CD4-positive, alpha-beta T cell treated with Interleukin-1 beta for 1 hour (primary cell): Measurements from ENCODE around the gene LARP1B.
"Not testable (repeated sequence)": the region's sequence is repeated elsewhere in the genome, so short reads cannot be mapped to it uniquely, and the experiment has no call there.

Source experiments
- DNase-seq, 2 donors: peaks; one replicate each; pipeline ENCODE4 v3.0.0-alpha.2; 2020 to 2022

The LARP1B gene

GRCh38 chr4:128141866-128142265 lies 80.8 kb downstream of the LARP1B start:
- no peak for DNase-seq

DNA sequence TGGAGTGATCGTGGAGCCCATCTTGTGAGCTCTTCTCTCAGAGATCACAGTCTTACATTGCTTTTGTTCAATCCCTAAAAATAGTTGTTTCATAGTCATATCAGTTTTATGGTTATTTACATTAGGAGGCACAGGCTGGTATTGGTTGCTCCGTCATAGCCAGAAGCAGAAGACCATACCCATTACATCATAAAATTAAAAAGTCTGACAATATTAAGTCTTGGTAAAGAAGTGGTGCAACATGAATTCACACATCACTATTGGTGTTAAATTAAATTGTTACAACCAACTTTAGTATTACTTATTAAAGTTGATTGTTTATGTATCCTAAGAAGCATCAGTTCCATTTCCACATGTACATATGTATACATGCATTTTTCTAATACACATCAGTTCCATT lies 84.6 kb downstream of the LARP1B start:
- DNase-seq: no peak

GRCh38 chr4:128153800-128154199 lies 92.7 kb downstream of the LARP1B start:
- DNase-seq: no peak

- no peak for DNase-seq
These were observed 94.2 kb downstream of the LARP1B start for GRCh38 chr4:128155231-128155855.

- no peak for DNase-seq
These were observed 94.9 kb downstream of the LARP1B start for GRCh38 chr4:128155874-128156456.

- not testable (repeated sequence) for DNase-seq
These were observed 95.4 kb downstream of the LARP1B start for GRCh38 chr4:128156472-128156871.

GRCh38 chr4:128158894-128159293 lies 97.8 kb downstream of the LARP1B start:
- DNase-seq: no peak

DNA sequence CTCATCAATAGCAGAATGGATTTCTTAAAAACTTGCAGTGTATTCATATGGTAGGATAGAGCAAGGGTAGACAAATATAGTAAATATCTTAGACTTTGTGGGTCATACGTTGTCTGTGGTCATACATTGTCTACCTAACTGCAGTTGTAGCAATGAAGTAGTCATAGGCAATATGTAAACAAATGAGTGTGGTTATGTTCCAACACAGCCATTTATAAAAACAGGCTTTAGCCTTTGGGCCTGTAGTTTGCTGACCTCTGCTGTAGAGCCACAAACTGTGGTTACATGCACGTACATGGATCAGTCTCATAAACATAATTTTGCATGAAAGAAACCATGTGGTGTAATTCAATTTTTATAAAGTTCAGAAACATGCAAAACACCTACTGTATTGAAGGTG lies 98.9 kb downstream of the LARP1B start:
- no peak for DNase-seq

DNA sequence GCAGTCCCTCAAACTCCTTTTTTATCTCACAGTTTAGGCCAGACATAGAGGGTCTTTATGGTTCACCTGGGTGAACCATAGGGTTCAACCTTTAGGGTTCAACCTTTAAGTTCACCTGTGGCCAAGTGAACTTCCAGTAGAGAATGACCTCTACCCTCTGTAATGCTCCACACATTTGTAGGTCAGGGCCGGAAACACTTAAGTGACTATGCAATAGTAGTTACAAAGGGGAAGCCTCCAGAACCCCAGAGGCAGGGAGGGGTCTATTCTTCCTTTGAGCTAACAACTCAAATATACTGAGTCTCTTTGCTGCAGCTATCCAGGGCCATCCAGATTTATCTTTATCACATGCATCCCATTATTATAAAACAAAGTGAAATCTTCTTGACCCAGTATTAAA lies 100.0 kb downstream of the LARP1B start:
- DNase-seq: no peak

DNA sequence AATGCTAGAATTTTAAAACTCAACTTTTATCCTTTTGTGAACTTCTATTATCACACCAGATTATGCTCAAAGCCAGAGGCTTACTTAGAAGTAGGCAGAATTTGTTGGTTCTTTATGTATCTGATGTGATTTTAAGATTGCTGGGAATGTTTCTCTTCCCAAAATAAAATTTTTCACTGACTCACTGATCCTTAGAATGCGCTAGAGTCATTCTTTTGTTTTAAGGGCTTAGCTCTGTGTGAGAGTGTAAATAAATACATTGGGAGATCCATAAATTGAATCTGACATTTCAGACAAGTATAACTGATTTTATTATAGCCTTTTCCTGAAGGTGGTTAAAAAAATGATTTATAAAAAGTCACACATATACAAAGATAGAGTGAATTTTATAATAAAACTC lies 101.3 kb downstream of the LARP1B start:
- DNase-seq: no peak

DNA sequence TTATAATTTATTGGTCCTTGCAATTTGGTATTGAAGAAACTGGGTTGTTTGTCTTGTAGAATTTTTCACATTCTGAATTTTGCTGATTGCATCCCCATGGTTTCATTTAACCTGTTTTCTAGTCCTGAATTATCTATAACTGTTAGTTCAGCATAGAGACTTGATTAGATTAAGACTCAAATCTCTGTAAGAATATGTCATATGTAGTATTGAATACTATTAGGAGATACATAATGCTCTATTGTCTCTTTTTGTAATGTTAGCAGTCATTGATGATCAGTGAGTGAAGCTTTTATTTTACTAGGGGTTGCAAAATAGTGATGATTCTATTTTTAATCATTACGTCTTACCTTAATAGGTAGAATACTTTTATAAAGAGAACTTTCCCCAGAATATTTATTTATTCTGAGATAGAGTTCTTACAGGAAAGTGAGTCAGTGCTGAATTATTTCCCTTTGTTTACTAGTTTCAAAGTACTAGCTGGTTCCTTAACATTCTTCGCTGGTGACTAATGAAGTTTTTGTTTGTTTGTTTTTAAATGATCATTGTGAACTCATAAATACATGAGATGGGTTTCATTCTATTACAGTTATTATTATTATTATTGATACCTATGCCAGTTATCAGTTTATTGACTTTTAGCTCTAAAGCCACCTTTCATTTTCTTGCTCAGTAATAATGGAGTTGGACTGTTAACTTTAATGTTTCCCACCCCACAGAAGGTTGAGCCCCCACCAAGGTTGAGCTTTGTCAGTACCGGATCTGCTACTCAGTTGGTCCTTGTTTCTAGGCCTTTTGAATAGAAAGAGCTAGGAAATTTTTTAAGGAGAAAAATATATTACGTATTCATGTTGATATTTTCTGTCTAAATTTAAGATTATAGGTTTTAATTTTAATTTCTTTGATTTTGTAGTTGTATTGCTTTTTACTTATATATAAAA lies 102.3 kb downstream of the LARP1B start:
- DNase-seq: no peak

DNA sequence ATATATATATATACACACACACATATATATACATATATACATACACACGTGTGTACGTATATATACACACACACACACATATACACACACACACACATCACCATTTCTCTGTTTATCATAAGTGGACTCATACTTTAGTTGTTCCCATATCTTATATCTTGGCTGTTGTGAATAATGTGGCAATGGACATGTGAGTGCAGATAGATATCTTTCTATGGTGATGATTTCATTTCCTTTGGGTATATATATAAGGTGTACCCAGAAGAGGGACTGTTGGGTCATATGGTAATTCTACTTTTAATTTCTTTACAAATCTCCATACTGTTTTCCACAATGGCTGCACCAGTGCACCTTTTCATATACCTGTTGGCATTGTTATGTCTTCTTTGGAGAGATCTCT lies 105.9 kb downstream of the LARP1B start:
- no peak for DNase-seq

- no peak for DNase-seq
These were observed 107.6 kb downstream of the LARP1B start for GRCh38 chr4:128168701-128169100.

DNA sequence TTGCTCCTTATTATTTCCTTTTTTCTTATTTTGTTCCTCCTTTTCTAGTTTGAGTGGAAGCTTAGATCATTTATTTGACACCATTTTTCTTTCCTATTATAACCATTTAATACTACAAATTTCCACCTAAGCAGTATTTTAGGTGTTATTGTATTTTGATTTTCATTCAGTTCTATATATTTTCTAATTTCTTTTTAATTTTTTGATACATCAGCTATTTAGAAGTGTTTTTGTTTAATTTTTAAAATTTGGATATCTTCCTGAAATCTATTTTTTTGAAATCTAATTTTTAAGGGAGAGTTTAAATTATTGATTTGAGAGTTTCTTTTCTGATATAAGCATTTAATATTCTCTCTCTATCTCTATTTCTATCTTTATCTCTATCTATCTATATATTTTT lies 108.1 kb downstream of the LARP1B start:
- no peak for DNase-seq

DNA sequence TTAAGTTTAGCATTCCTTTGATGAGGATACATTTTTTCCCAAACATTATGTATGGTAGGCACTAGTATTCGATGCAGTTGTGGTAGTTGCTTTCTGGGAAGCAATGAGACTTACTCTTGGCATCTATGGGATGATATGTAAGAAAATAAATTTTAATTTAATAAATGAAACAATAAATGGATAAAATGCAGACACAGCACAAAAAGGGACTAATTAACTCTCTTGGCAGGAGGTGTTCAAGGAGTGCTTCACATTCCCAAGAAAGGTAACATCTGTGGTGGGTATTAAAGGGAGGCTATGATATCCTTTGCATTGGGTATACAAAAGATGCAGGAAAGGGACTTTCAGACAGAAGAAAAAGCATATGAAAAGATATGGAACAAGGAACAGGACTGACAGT lies 115.5 kb downstream of the LARP1B start:
- DNase-seq: no peak

DNA sequence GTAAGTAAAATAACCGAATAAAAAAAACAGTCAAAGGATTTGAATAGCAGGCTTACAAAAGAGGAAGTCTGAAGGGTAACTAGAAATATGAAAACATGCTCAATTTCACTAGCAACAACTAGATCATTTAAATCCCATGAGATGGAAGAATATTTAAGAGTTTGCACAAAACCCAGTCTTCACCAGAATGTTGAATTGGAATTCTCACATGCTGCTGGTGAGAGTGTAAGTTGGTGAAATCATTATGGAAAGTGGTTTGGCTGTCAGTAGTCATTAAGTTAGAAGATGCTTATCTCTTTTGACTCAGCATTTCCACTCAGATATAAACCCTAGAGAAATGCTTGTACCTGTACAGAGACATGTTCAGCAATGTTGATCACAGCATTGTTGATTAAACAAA lies 116.4 kb downstream of the LARP1B start:
- no peak for DNase-seq

- DNase-seq: no peak
These were observed 125.5 kb downstream of the LARP1B start for GRCh38 chr4:128186623-128187022.

DNA sequence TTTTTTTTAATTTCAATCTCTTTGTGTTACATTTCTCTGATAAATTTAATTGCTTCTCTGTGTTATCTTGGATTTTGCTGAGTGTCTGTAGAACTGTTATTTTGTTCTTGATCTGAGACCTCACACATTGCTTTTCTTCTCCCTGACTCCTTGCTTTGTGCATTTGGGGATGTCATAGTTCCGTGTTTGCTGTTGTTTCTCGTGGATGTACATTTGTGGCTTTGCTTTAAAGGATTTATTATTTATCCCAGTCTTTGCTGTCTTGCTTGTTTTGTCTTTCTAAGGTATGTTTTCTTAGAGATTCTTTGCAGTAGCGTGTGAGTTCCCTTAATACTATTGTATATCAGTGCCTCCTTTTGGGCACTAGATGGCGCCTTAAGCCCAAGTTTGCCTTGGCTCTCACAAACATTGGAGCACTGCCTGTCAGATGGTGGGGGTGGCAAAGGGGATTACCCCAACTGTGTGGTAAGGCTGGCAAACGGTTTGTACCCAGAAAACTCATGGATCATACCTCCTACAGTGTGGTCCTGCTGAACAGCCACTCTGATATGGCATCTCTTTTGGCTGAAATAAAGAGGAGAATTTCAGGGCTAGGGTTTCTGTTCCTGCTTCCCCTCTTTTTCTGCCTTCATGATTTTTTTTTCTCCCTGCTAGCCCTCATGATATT lies 130.1 kb downstream of the LARP1B start:
- peak; percentile 70 to 73 for DNase-seq

DNA sequence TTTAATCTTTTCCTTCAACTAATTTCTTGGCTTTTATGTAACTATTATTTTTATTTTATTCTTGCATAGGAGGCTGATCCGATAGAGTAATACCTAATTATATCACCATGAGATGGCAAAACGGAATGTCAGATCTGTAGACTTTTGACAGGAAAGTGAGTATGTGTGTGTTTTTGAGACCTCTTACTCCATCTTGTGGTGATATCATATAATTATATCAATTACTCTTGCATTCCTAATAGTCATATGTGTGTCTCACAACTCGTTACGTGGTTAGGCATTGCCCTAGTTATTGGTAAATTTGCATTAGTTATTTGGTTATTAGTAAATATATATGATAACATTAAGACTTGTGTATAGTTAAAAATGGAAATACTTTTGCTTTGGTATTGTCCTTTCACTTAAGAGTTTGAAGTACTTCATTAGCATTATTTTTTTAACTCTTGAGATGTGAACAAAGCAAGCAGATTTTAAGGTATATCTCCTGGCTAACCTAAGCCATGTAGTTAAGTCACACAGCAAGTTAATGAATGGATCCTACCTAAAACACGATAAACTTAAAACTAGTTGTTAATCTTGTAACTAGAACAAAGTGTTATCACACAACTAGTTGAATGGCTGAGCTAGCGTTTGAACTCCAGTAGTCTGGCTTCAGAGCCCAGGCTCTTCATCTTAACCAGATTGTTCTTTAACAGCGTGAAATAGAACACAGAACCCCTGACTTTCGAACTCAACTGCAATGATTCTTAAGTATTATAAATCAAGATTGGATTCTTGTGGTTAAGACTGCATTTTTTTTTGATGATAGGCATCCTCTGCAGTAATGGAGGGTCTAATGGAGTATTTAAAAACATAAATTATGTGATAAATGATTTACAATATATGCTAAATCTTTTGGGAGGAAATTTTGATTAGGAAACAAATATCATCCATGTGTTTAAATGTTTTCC lies 159.4 kb downstream of the LARP1B start:
- DNase-seq: peak in 1 of 2 donors; percentile 1

DNA sequence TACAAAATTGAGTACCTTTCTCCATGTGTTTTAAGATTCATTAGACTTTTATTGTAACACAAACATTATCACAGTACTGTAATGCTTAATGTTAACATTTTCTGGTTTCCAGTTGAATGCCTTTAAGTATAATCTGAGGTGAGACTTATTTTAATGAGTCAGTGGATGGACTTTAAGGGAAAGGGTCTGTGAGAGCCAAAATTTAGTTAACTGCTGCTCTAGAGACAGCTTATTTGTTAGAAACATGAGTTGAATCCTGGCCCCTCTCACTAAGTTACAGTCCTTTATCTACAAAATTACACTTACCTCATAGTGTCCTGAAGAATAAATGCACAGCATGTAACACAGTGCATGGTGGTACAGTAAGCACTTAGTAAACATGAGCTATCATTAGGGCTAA lies 160.5 kb downstream of the LARP1B start:
- no peak for DNase-seq

DNA sequence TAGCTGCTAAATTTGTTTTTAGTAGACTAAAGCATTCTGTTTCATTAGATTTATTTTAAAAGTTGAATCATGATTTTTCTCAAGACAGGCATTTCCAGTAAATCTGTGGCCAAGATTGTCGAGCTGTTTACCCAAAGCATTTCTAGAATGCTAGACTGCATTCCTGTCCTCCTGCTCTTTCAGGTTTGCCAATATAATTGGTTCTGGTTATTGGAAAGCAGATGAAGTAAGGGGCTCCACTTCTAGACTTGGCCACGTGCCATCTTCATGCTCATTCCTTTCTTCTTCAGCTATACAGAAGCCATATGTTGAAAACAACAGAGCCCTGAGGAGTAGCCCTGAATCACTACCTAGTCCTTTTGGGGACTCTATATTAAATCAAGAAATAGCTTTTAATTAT lies 164.0 kb downstream of the LARP1B start:
- DNase-seq: no peak

GRCh38 chr4:128227991-128228571 lies 167.0 kb downstream of the LARP1B start:
- DNase-seq: no peak
